Right lobe of liver (tissue), 4 donors: ENCODE measurements around the gene FYN.
"Not testable (repeated sequence)": the region's sequence is repeated elsewhere in the genome, so short reads cannot be mapped to it uniquely, and the experiment has no call there.

Source experiments
- CTCF ChIP-seq, 4 donors: fragments of 200-600 bp in 3 of 4; fragments of 450-650 bp in 1 of 4; IDR thresholded peaks; one replicate each; pipeline versions ENCODE4 v1.5.1 to v1.8.0; 2016 to 2022; ENCODE audit warnings: antibody characterized with exemption in 4 of 4, mild to moderate bottlenecking in 2 of 4
- POLR2A ChIP-seq: fragments of 450-650 bp; IDR thresholded peaks from one replicate; pipeline ENCODE4 v1.6.1; 2017; ENCODE audit warnings: antibody characterized with exemption, mild to moderate bottlenecking
- donor health status: DM: no; HTN: no; CAD: no.
- donor health status: DM: no; HTN: no; CAD: no.
- donor health status: DM: no; HTN: yes; CAD: no.

- TF ChIP-seq CTCF (IDR thresholded peaks at IDR 0.05); POLR2A: not testable (repeated sequence)
These were observed 13.5 kb upstream of the FYN start for GRCh38 chr6:111886793-111887192.
